SK-N-MC (cell line): ENCODE results near the gene ZNF516.

Experiments used
- DNase-seq: peaks from one replicate; pipeline ENCODE4 v3.0.0-alpha.2; 2011; ENCODE audit warnings: low read depth, low spot score
- H3K27ac ChIP-seq: fragments of 200-600 bp; sonication (generic); 2 replicates; pipeline ENCODE4 v1.5.1; 2016; ENCODE audit warnings: mixed run types
- H3K36me3 ChIP-seq: fragments of 200-600 bp; sonication (generic); 2 replicates; pipeline ENCODE4 v1.6.1; 2017; ENCODE audit warnings: antibody characterized with exemption, low read length, mixed read lengths; ENCODE audit not compliant: insufficient read depth
- H3K4me3 ChIP-seq: fragments of 200-600 bp; sonication (generic); 2 replicates; pipeline ENCODE4 v1.5.1; 2016
- H3K9ac ChIP-seq: fragments of 200-600 bp; sonication (generic); 2 replicates; pipeline ENCODE4 v1.8.0; 2017; ENCODE audit warnings: mixed run types, mixed read lengths; ENCODE audit not compliant: insufficient read length
- H3K9me3 ChIP-seq: fragments of 200-600 bp; sonication (generic); 2 replicates; pipeline ENCODE4 v1.6.1; 2017; ENCODE audit warnings: low read depth, mild to moderate bottlenecking, antibody characterized with exemption, low read length, moderate library complexity, mixed read lengths
- EZH2 ChIP-seq: fragments of 200-600 bp; sonication (generic); IDR thresholded peaks from one replicate; pipeline ENCODE4 v1.6.1; 2017; ENCODE audit warnings: antibody characterized with exemption
- FOXP2 ChIP-seq: optimal IDR thresholded peaks from 2 replicates; pipeline ENCODE3; 2011; ENCODE audit warnings: mild to moderate bottlenecking, moderate library complexity; ENCODE audit not compliant: insufficient read depth; ENCODE audit errors: extremely low read length, control extremely low read depth
- POLR2AphosphoS5 ChIP-seq: IDR thresholded peaks from 2 replicates; pipeline ENCODE4 v1.6.1; 2012; ENCODE audit warnings: mild to moderate bottlenecking, low read depth, low read length, borderline replicate concordance

The ZNF516 gene

GRCh38 chr18:76385681-76385975 is 109.4 kb downstream of the ZNF516 start:
- H3K9me3 ChIP-seq: no peaks in the 10 kb centered on the region
- H3K36me3 ChIP-seq: no peaks in the 10 kb centered on the region; the same call in 1 of the 2 replicates
- H3K4me3 ChIP-seq: no peak overlapping the region
- no peak for TF ChIP-seq POLR2AphosphoS5
- TF ChIP-seq EZH2: no peak
- no peak for TF ChIP-seq FOXP2
- no peak overlapping the region for H3K9ac ChIP-seq
- DNase-seq: no peak
- no peak overlapping the region for H3K27ac ChIP-seq

- DNase-seq: no peak
- H3K4me3 ChIP-seq: no peak overlapping the region
- H3K27ac ChIP-seq: no peak overlapping the region
- no peaks in the 10 kb centered on the region for H3K9me3 ChIP-seq
- no peak overlapping the region for H3K9ac ChIP-seq
- H3K36me3 ChIP-seq: no peaks in the 10 kb centered on the region; the same call in 1 of the 2 replicates
- TF ChIP-seq EZH2 (no peak), POLR2AphosphoS5 (no peak), FOXP2 (no peak)
Measured at GRCh38 chr18:76384861-76385680, 110.0 kb downstream of the ZNF516 start.

GRCh38 chr18:76384114-76384790 is 110.8 kb downstream of the ZNF516 start:
- no peak overlapping the region for H3K4me3 ChIP-seq
- no peak overlapping the region for H3K9ac ChIP-seq
- H3K36me3 ChIP-seq: no peaks in the 10 kb centered on the region; the same call in 1 of the 2 replicates
- no peak for TF ChIP-seq POLR2AphosphoS5
- no peak for TF ChIP-seq FOXP2
- TF ChIP-seq EZH2: no peak
- no peaks in the 10 kb centered on the region for H3K9me3 ChIP-seq
- no peak overlapping the region for H3K27ac ChIP-seq
- DNase-seq: no peak

- TF ChIP-seq FOXP2 (no peak), POLR2AphosphoS5 (no peak), EZH2 (no peak)
- Histone ChIP-seq H3K9me3 (no peaks in the 10 kb centered on the region), H3K4me3 (no peak overlapping the region), H3K9ac (no peak overlapping the region), H3K36me3 (peaks cover 3% of the 10 kb centered on the region; the same call in 1 of the 2 replicates), H3K27ac (no peak overlapping the region)
- DNase-seq: no peak
Measured at GRCh38 chr18:76383636-76384035, 111.4 kb downstream of the ZNF516 start.

GRCh38 chr18:76382275-76382674 is 112.8 kb downstream of the ZNF516 start:
- no peak overlapping the region for H3K27ac ChIP-seq
- DNase-seq: no peak
- no peak for TF ChIP-seq POLR2AphosphoS5
- no peak for TF ChIP-seq EZH2
- no peak for TF ChIP-seq FOXP2

GRCh38 chr18:76380791-76381405 is 114.1 kb downstream of the ZNF516 start:
- Histone ChIP-seq H3K9ac (no peak overlapping the region), H3K4me3 (no peak overlapping the region), H3K9me3 (no peaks in the 10 kb centered on the region), H3K36me3 (peaks cover 3% of the 10 kb centered on the region; the same call in 1 of the 2 replicates), H3K27ac (no peak overlapping the region)
- TF ChIP-seq EZH2 (no peak), POLR2AphosphoS5 (no peak), FOXP2 (no peak)
- DNase-seq: no peak

More at GRCh38 chr18:76382275-76382674, 112.8 kb downstream of the ZNF516 start:
- Histone ChIP-seq H3K9me3 (no peaks in the 10 kb centered on the region), H3K36me3 (peaks cover 3% of the 10 kb centered on the region; the same call in 1 of the 2 replicates), H3K9ac (no peak overlapping the region), H3K4me3 (no peak overlapping the region)

- Histone ChIP-seq H3K9ac (no peak overlapping the region), H3K9me3 (no peaks in the 10 kb centered on the region), H3K4me3 (no peak overlapping the region), H3K27ac (no peak overlapping the region), H3K36me3 (peaks cover 3% of the 10 kb centered on the region; the same call in 1 of the 2 replicates)
- DNase-seq: no peak
- TF ChIP-seq FOXP2: no peak
- TF ChIP-seq POLR2AphosphoS5: no peak
- TF ChIP-seq EZH2: no peak
Measured at GRCh38 chr18:76380127-76380729, 114.8 kb downstream of the ZNF516 start.
